GM10248 (cell line): Measurements from ENCODE around the gene RAD51B.

ENCODE experiments used
- CTCF ChIA-PET: fragments of 300-600 bp; sonication (Branson Sonifier 250); formaldehyde crosslinking; extraction: SDS; loops from one replicate; lab custom pipeline; 2021; ENCODE audit warnings: antibody characterized with exemption; lab: Yijun Ruan, JAX
- POLR2A ChIA-PET: fragments of 350-650 bp; sonication (Branson Sonifier 250); formaldehyde crosslinking; extraction: SDS; loops from one replicate; lab custom pipeline; 2020; ENCODE audit warnings: antibody characterized with exemption; lab: Yijun Ruan, JAX
- DNase-seq: peaks from one replicate; pipeline ENCODE4 v3.0.0; 2012; ENCODE audit errors: extremely low spot score
- TF ChIP-seq, protein P1 (sequence below): IDR thresholded peaks from 2 replicates; pipeline ENCODE4 v1.5.1; 2012; ENCODE audit warnings: mild to moderate bottlenecking, low read depth; ENCODE audit errors: extremely low read depth, missing control alignments, control extremely low read depth

The RAD51B gene

DNA sequence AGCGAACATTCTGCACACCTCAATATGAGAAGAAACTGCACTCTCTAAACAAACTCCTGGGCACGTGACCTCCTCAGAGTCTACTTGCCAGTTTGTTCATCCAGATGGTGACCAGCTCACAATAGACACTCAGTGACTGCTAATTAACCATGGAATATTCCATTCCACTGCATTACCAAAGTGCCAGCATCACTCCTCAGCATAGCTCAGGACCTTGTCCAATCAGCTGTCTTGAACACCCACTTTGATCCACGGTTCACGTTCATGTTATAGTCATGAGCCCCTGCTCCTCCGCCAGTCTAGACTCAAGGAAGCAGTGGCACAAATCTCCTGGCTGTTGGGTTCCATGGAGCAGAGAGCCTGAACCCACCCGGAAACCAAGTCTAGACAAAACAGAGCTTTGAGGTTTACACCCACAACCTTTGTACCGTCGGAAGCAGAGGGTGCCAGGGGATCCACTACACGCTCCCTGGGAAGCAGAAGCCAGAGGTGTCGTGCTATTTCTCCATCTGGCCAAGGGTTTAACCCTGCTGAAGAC is 688.0 kb downstream of the RAD51B start:
- POLR2A ChIA-PET: no interaction called here
- no peak for DNase-seq
- CTCF ChIA-PET: interaction anchor here (0.9 to 2.4 kb wide), 8 partner anchors 11 to 282 kb away, joined by 3 to 13 read pairs (median 4); no protein-coding TSS in a partner anchor
- TF ChIP-seq, protein P1, sequence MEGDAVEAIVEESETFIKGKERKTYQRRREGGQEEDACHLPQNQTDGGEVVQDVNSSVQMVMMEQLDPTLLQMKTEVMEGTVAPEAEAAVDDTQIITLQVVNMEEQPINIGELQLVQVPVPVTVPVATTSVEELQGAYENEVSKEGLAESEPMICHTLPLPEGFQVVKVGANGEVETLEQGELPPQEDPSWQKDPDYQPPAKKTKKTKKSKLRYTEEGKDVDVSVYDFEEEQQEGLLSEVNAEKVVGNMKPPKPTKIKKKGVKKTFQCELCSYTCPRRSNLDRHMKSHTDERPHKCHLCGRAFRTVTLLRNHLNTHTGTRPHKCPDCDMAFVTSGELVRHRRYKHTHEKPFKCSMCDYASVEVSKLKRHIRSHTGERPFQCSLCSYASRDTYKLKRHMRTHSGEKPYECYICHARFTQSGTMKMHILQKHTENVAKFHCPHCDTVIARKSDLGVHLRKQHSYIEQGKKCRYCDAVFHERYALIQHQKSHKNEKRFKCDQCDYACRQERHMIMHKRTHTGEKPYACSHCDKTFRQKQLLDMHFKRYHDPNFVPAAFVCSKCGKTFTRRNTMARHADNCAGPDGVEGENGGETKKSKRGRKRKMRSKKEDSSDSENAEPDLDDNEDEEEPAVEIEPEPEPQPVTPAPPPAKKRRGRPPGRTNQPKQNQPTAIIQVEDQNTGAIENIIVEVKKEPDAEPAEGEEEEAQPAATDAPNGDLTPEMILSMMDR: no peak

DNA sequence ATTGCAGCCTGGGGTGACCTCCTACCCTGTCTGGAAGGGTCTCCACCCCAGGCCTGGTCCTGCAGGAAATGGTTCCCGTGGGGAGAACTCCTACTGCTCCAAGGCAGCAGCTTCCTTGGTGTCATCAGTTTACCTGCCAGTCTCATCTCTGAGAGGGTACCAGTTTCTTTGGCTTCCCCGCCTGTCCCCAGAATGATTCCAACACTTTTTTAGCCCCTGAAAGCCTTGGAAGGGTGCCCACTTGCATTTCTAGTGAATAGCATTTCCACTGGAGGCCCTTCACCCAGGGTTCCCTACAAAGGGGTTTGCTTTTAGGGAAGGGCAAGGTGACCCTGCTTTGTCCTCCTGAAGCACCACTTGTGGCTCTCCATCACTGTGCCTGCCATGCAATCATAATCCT is 689.0 kb downstream of the RAD51B start:
- TF ChIP-seq, protein P1: no peak
- POLR2A ChIA-PET: no interaction called here
- CTCF ChIA-PET: interaction anchor here (0.9 to 3.1 kb wide), 4 partner anchors 12 to 281 kb away, joined by 3 to 13 read pairs (median 3); no protein-coding TSS in a partner anchor
- no peak for DNase-seq

DNA sequence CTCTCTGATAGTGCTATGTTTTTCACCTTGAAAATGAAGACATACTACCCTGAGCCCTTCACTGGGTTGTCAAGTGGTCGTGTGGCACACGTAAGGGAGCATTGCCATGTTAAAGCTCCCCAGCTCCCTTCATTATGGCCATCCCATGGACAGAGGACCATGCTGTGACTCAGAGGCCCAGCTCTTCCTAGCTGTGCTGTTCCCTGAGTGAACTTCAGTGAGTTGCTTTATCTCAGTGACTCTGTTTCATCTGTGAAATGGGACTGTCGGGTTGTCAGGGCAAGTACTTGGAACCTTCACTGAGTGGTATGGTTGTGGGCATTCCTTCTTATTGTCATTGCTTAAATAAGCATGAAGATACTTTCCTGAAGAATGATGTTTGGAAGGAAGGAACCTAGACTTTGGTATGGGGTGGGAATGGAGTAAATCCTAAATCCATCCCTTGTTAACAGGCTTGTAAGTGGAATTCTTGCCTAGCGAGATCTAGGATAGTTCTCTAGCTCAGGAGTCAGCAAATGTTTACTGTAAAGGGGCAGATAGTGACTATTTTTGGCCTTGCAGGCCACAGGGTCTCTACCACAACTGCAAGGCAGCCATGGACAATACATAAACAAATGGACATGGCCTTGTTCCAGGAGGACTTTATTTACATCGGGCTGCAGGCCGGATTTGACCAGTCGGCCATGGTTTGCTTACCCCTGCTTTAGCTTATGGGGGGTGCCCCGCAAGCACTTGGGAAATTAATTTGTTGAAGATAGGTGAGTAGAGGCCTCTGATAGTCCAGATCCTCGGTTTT is 689.8 kb downstream of the RAD51B start:
- no peak for DNase-seq
- POLR2A ChIA-PET: no interaction called here

DNA sequence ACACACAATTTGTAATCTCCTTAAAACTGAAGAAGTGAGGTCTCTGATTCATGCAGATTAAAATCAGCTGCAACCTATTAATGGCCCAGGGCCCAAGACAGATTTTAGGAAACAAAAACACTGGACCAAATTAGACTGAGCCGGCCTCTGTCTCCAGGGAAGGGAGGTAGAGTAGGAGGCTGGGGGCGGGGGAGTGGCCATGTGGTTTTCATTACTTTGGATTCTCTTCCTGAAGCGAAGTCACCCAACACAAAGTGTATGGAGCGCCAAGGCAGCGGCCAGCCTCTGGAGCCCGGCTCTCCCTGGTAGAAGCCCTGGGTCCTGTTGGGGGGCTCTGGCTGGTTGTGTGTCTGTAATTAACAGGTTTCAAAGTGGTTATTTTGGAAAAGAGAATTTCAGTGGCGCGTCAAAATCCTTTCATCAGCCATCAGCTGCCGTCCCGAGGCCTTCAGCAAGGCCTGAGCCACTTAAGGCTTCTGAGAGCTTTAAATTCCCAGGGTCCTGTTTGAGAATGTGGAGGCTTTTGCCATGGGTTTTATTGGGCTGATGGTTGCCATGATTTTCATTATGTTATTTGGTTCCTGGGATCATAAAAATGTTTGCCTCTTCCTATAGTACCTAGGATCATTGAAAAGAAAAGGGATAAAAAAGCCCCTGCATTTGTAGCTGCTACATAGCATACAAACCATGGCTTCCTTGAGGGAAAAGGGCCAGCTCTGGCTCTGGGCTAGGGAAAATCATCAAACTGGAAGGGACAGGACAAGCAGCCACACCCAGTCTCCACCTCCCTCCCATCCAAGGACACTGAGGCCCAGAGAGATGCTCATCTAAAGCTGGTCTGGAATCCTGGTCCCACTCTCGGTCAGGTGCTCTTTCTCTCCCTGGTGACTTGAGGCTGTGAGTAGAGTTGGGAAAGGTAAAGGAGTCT is 690.9 kb downstream of the RAD51B start:
- POLR2A ChIA-PET: no interaction called here
- no peak for DNase-seq
- CTCF ChIA-PET: interaction anchor here (1.1 to 3.1 kb wide), 2 partner anchors 9 to 17 kb away, joined by 3 to 13 read pairs; no protein-coding TSS in a partner anchor
- TF ChIP-seq, protein P1: no peak

More for the DNA sequence above, 689.8 kb downstream of the RAD51B start:
- CTCF ChIA-PET: interaction anchor here (1.2 to 3.1 kb wide), 2 partner anchors 16 to 18 kb away, joined by 3 to 13 read pairs; no protein-coding TSS in a partner anchor
- TF ChIP-seq, protein P1: no peak

DNA sequence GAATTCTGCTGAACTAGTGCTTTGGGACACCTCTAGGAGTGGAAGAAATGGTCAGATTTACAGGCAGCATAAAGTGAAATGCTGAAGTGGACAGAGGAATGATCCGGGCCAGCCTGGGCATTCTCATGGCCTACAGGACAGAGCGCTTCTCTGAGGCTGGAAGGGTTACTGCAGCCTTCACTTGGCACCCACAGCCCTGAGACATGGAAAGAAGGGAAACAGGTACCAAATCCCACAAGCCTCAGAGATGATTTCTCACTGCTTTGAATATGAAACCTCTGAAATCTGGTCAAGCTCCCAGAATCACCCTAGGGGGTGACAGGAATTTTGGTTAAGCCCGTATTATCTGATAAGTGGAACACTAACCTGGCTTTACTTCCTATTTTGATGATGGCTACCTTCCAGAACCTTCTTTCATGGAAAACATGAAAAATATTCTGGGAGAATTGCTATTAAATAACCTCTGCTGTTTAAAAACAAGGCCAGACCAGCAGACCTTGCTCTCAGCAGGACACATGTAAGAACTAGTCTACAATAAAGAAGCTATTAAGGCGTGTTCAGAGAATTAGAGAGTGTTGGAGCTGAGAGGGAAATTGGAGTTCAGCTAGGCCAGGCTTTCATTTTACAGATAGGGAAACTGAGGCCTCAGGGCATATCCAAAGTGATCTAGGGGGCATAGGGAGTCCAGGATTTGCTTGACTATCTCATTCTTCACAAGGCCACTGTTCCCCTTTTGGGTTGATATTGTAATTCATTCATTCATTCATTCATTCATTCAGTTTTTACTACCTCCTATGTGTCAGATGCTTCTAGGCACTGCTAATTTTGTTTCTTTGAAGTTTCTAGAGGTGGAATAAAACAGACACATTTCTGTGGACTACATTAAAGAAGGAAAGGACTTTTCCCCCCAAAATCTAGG is 691.8 kb downstream of the RAD51B start:
- POLR2A ChIA-PET: no interaction called here
- TF ChIP-seq, protein P1: no peak
- CTCF ChIA-PET: interaction anchor here (1.1 to 3.1 kb wide), 2 partner anchors 8 to 18 kb away, joined by 3 to 13 read pairs; no protein-coding TSS in a partner anchor
- DNase-seq: no peak
